ENCODE data around the gene ATP1A2.

The ATP1A2 gene

GRCh38 chr1:160163615-160164014 is 48.1 kb downstream of the ATP1A2 start:
- peaks cover 2% of the 10 kb centered on the region; the same call in 1 of the 2 replicates for H3K27me3 ChIP-seq (ENCODE audit: low read depth)
- H3K36me3 ChIP-seq (replicated peaks) = no peaks in the 10 kb centered on the region
- no peak for DNase-seq (ENCODE audit: low spot score in 2 of 2)
- H3K9me3 ChIP-seq = no peaks in the 10 kb centered on the region
- H3K4me1 ChIP-seq = no peaks in the 10 kb centered on the region
- no peak overlapping the region for H3K4me3 ChIP-seq
- in situ Hi-C loops (cut with MboI; ENCODE audit: low sequenced_read_pairs) = no loop called here

- no peak overlapping the region for H3K4me3 ChIP-seq
- H3K9me3 ChIP-seq = no peaks in the 10 kb centered on the region
- peak in 1 of 2 experiments; percentile 18 for DNase-seq (ENCODE audit: low spot score in 2 of 2)
- H3K4me1 ChIP-seq = no peaks in the 10 kb centered on the region
- H3K27me3 ChIP-seq (ENCODE audit: low read depth) = peaks cover 2% of the 10 kb centered on the region; the same call in 1 of the 2 replicates
- H3K36me3 ChIP-seq (replicated peaks) = no peaks in the 10 kb centered on the region
- in situ Hi-C loops (cut with MboI; ENCODE audit: low sequenced_read_pairs) = no loop called here
These were observed 48.6 kb downstream of the ATP1A2 start for GRCh38 chr1:160164121-160164520.

GRCh38 chr1:160166166-160166868 is 50.8 kb downstream of the ATP1A2 start:
- no peaks in the 10 kb centered on the region for H3K9me3 ChIP-seq
- H3K4me3 ChIP-seq = no peak overlapping the region
- in situ Hi-C loops (cut with MboI; ENCODE audit: low sequenced_read_pairs) = no loop called here
- no peak for DNase-seq (ENCODE audit: low spot score in 2 of 2)
- H3K36me3 ChIP-seq (replicated peaks) = no peaks in the 10 kb centered on the region
- H3K4me1 ChIP-seq = no peaks in the 10 kb centered on the region
- H3K27me3 ChIP-seq (ENCODE audit: low read depth) = peaks cover 2% of the 10 kb centered on the region; the same call in 1 of the 2 replicates

- DNase-seq (ENCODE audit: low spot score in 2 of 2) = no peak
- Histone ChIP-seq H3K4me3 (no peak overlapping the region), H3K36me3 (replicated peaks) (no peaks in the 10 kb centered on the region), H3K9me3 (no peaks in the 10 kb centered on the region), H3K27me3 (ENCODE audit: low read depth) (0 out of 2 replicates have a peak, but pooled peaks cover 2% of the 10 kb centered on the region), H3K4me1 (no peaks in the 10 kb centered on the region)
- in situ Hi-C loops (cut with MboI; ENCODE audit: low sequenced_read_pairs) = no loop called here
These were observed 51.5 kb downstream of the ATP1A2 start for GRCh38 chr1:160167056-160167455.

GRCh38 chr1:160167580-160167979 is 52.0 kb downstream of the ATP1A2 start:
- Histone ChIP-seq H3K36me3 (replicated peaks) (no peaks in the 10 kb centered on the region), H3K4me1 (no peaks in the 10 kb centered on the region), H3K9me3 (no peaks in the 10 kb centered on the region), H3K27me3 (ENCODE audit: low read depth) (0 out of 2 replicates have a peak, but pooled peaks cover 2% of the 10 kb centered on the region), H3K4me3 (no peak overlapping the region)
- in situ Hi-C loops (cut with MboI; ENCODE audit: low sequenced_read_pairs) = no loop called here
- DNase-seq (ENCODE audit: low spot score in 2 of 2) = no peak

- DNase-seq (ENCODE audit: low spot score in 2 of 2) = no peak
- Histone ChIP-seq H3K9me3 (no peaks in the 10 kb centered on the region), H3K4me1 (no peaks in the 10 kb centered on the region), H3K27me3 (ENCODE audit: low read depth) (0 out of 2 replicates have a peak, but pooled peaks cover 2% of the 10 kb centered on the region), H3K36me3 (replicated peaks) (no peaks in the 10 kb centered on the region), H3K4me3 (no peak overlapping the region)
- in situ Hi-C loops (cut with MboI; ENCODE audit: low sequenced_read_pairs) = no loop called here
These were observed 52.5 kb downstream of the ATP1A2 start for GRCh38 chr1:160168016-160168415.

GRCh38 chr1:160168609-160169369 is 53.2 kb downstream of the ATP1A2 start:
- Histone ChIP-seq H3K4me1 (no peaks in the 10 kb centered on the region), H3K9me3 (no peaks in the 10 kb centered on the region), H3K27me3 (ENCODE audit: low read depth) (0 out of 2 replicates have a peak, but pooled peaks cover 2% of the 10 kb centered on the region), H3K36me3 (replicated peaks) (no peaks in the 10 kb centered on the region), H3K4me3 (no peak overlapping the region)
- in situ Hi-C loops (cut with MboI; ENCODE audit: low sequenced_read_pairs) = no loop called here
- DNase-seq (ENCODE audit: low spot score in 2 of 2) = no peak

- no peaks in the 10 kb centered on the region for H3K4me1 ChIP-seq
These were observed 54.2 kb downstream of the ATP1A2 start for GRCh38 chr1:160169553-160170399.

GRCh38 chr1:160171354-160171753 is 55.8 kb downstream of the ATP1A2 start:
- Histone ChIP-seq H3K9me3 (no peaks in the 10 kb centered on the region), H3K36me3 (replicated peaks) (no peaks in the 10 kb centered on the region), H3K4me3 (no peak overlapping the region), H3K27me3 (ENCODE audit: low read depth) (peaks cover 3% of the 10 kb centered on the region; the same call in 1 of the 2 replicates), H3K4me1 (no peaks in the 10 kb centered on the region)
- in situ Hi-C loops (cut with MboI; ENCODE audit: low sequenced_read_pairs) = no loop called here
- no peak for DNase-seq (ENCODE audit: low spot score in 2 of 2)

More at GRCh38 chr1:160169553-160170399, 54.2 kb downstream of the ATP1A2 start:
- in situ Hi-C loops (cut with MboI; ENCODE audit: low sequenced_read_pairs) = no loop called here
- peaks cover 5% of the 10 kb centered on the region; the same call in 1 of the 2 replicates for H3K27me3 ChIP-seq (ENCODE audit: low read depth)
- no peaks in the 10 kb centered on the region for H3K9me3 ChIP-seq
- DNase-seq (ENCODE audit: low spot score in 2 of 2) = no peak
- H3K36me3 ChIP-seq (replicated peaks) = no peaks in the 10 kb centered on the region
- H3K4me3 ChIP-seq = no peak overlapping the region

- Histone ChIP-seq H3K36me3 (replicated peaks) (no peaks in the 10 kb centered on the region), H3K27me3 (ENCODE audit: low read depth) (peaks cover 3% of the 10 kb centered on the region; the same call in 1 of the 2 replicates), H3K9me3 (no peaks in the 10 kb centered on the region), H3K4me3 (no peak overlapping the region), H3K4me1 (no peaks in the 10 kb centered on the region)
- no peak for DNase-seq (ENCODE audit: low spot score in 2 of 2)
- in situ Hi-C loops (cut with MboI; ENCODE audit: low sequenced_read_pairs) = no loop called here
These were observed 56.4 kb downstream of the ATP1A2 start for GRCh38 chr1:160171980-160172379.

- H3K36me3 ChIP-seq (replicated peaks) = no peaks in the 10 kb centered on the region
- H3K27me3 ChIP-seq (ENCODE audit: low read depth) = peaks cover 7% of the 10 kb centered on the region; the same call in 1 of the 2 replicates
- no peaks in the 10 kb centered on the region for H3K9me3 ChIP-seq
- in situ Hi-C loops (cut with MboI; ENCODE audit: low sequenced_read_pairs) = no loop called here
- no peak for DNase-seq (ENCODE audit: low spot score in 2 of 2)
- H3K4me1 ChIP-seq = no peaks in the 10 kb centered on the region
- no peak overlapping the region for H3K4me3 ChIP-seq
These were observed 61.7 kb downstream of the ATP1A2 start for GRCh38 chr1:160177231-160177630.

GRCh38 chr1:160177667-160178066 is 62.1 kb downstream of the ATP1A2 start:
- Histone ChIP-seq H3K27me3 (ENCODE audit: low read depth) (peaks cover 7% of the 10 kb centered on the region; the same call in 1 of the 2 replicates), H3K36me3 (replicated peaks) (no peaks in the 10 kb centered on the region), H3K9me3 (no peaks in the 10 kb centered on the region), H3K4me3 (no peak overlapping the region), H3K4me1 (no peaks in the 10 kb centered on the region)
- in situ Hi-C loops (cut with MboI; ENCODE audit: low sequenced_read_pairs) = no loop called here
- DNase-seq (ENCODE audit: low spot score in 2 of 2) = no peak

- Histone ChIP-seq H3K27me3 (ENCODE audit: low read depth) (peaks cover 7% of the 10 kb centered on the region; the same call in 1 of the 2 replicates), H3K36me3 (replicated peaks) (no peaks in the 10 kb centered on the region), H3K4me3 (no peak overlapping the region), H3K4me1 (no peaks in the 10 kb centered on the region), H3K9me3 (no peaks in the 10 kb centered on the region)
- no peak for DNase-seq (ENCODE audit: low spot score in 2 of 2)
- in situ Hi-C loops (cut with MboI; ENCODE audit: low sequenced_read_pairs) = no loop called here
These were observed 63.2 kb downstream of the ATP1A2 start for GRCh38 chr1:160178731-160179130.
